ENCODE data around the gene CLCN3. TPM values are rescaled to one million over a fixed set of nuclear protein-coding genes. Genes with fewer than 3 reads are reported as not detected.

CLCN3 gene
- total and polyA plus RNA-seq, 9 of the 15 experiments (the other 6 are each of a cell fraction or from before 2014, with no cell fraction given), result 12.7 to 60.6 (median 38.5) TPM

- TF ChIP-seq HMG20A (CRISPR knock-in tag; conservative IDR thresholded peaks at IDR 0.05) (no peak), FOXA1 (IDR thresholded peaks at IDR 0.05; ENCODE audit: borderline replicate concordance) (no peak), ZNF324 (CRISPR knock-in tag; IDR thresholded peaks at IDR 0.05) (no peak), ZNF134 (CRISPR knock-in tag; conservative IDR thresholded peaks at IDR 0.05) (no peak), ARID1B (IDR thresholded peaks at IDR 0.05) (no peak; the same call in 1 of the 2 replicates), LARP7 (IDR thresholded peaks at IDR 0.05) (no peak), PHF21A (IDR thresholded peaks at IDR 0.05; ENCODE audit: borderline replicate concordance, low read depth) (no peak), EWSR1 (IDR thresholded peaks at IDR 0.05; ENCODE audit: borderline replicate concordance, low read depth, partially characterized antibody) (no peak), SREBF2 (CRISPR knock-in tag; IDR thresholded peaks at IDR 0.05) (no peak), KDM2B (CRISPR knock-in tag; IDR thresholded peaks at IDR 0.05) (no peak), MCM7 (IDR thresholded peaks at IDR 0.05) (no peak), NR2C1 (IDR thresholded peaks at IDR 0.05) (no peak), NR2C1 (tag; IDR thresholded peaks at IDR 0.05) (no peak), NEUROD1 (IDR thresholded peaks at IDR 0.05; ENCODE audit: borderline replicate concordance, low read depth, low read length, partially characterized antibody) (no peak), EP400 (IDR thresholded peaks at IDR 0.05) (no peak), SNRNP70 (optimal IDR thresholded peaks at IDR 0.05; ENCODE audit: low read depth, low read length) (no peak), TCF7 (IDR thresholded peaks at IDR 0.05; ENCODE audit: borderline replicate concordance) (no peak), POLR2B (IDR thresholded peaks at IDR 0.05; ENCODE audit: low read depth, partially characterized antibody) (no peak), RNF2 (IDR thresholded peaks at IDR 0.05) (no peak), E2F8 (IDR thresholded peaks at IDR 0.05; ENCODE audit: low read depth, partially characterized antibody) (no peak), PRPF4 (IDR thresholded peaks at IDR 0.05; ENCODE audit: insufficient read depth, low read depth, low read length, poor library complexity, severe bottlenecking) (no peak), ZNF609 (CRISPR knock-in tag; IDR thresholded peaks at IDR 0.05; ENCODE audit: borderline replicate concordance) (no peak)
These were observed 7.2 kb upstream of the CLCN3 start (continued) for GRCh38 chr4:169612871-169613859.

Data from K562 (cell line).